HCT116 (cell line): ENCODE results near the gene NPHS1. TPM values are rescaled to one million over a fixed set of nuclear protein-coding genes. Genes with fewer than 3 reads are reported as not detected.

Source experiments
- ATAC-seq: fragments of 200-7000 bp; cut with Tn5 transposase; 2 replicates; pipeline ENCODE4 v1.9.1; 2020; ENCODE audit warnings: mild to moderate bottlenecking, moderate library complexity
- BruUV-seq: library from RNA; stranded (reverse); fragments of 400-500 nt; replicated peaks from 2 replicates; lab custom pipeline; 2021; lab: Mats Ljungman, UMichigan
- CTCF ChIA-PET: fragments of 300-600 bp; sonication (Branson Sonifier 250); formaldehyde crosslinking; loops from one replicate; lab custom pipeline; 2021; ENCODE audit warnings: antibody characterized with exemption; lab: Charles Lee
- POLR2A ChIA-PET: fragments of 300-600, 350-600 bp; sonication (Branson Sonifier 250); formaldehyde crosslinking; loops from one replicate; lab custom pipeline; 2021; ENCODE audit warnings: antibody characterized with exemption; lab: Charles Lee
- RAD21 ChIA-PET, 2 experiments: fragments of 300-600 bp; sonication (Branson Sonifier 250); formaldehyde crosslinking; loops; one replicate each; lab custom pipeline; 2023; ENCODE audit warnings: low total read pairs in 2 of 2; ENCODE audit not compliant: uncharacterized antibody in 2 of 2, unreplicated experiment in 2 of 2, low non-redundant PET in 1 of 2; lab: Charles Lee
- DNase-seq: peaks from one replicate; pipeline ENCODE4 v3.0.0-alpha.2; 2010; ENCODE audit warnings: low read depth, low spot score
- H2AFZ ChIP-seq: fragments of 200-600 bp; shearing (Covaris generic), sonication (generic); 2 replicates; pipeline ENCODE4 v1.6.1; 2017; ENCODE audit warnings: low read depth, mixed run types, mixed read lengths, antibody characterized with exemption, low read length; ENCODE audit not compliant: poor library complexity, severe bottlenecking
- H3K27ac ChIP-seq: 2 replicates; pipeline ENCODE4 v1.5.1; 2012; ENCODE audit warnings: low read depth, low read length
- H3K27me3 ChIP-seq: fragments of 200-600 bp; sonication (generic); 2 replicates; pipeline ENCODE4 v1.6.1; 2016; ENCODE audit warnings: mixed run types, low read length, mixed read lengths; ENCODE audit not compliant: insufficient read depth
- H3K36me3 ChIP-seq, 2 experiments: fragments of 200-500 bp in 1 of 2; fragments of 200-600 bp in 1 of 2; sonication (Bioruptor generic) in 1 of 2; sonication (generic) in 1 of 2; 2 replicates each; pipeline versions ENCODE4 v1.5.1 to v1.6.1; 2014 to 2016; ENCODE audit warnings: low read length in 2 of 2, inconsistent platforms in 1 of 2, mixed read lengths in 1 of 2, mixed run types in 1 of 2; ENCODE audit not compliant: insufficient read depth in 2 of 2, control insufficient read depth in 1 of 2
- H3K4me1 ChIP-seq, 2 experiments: fragments of 200-600 bp in 1 of 2; sonication (generic) in 1 of 2; 2 replicates each; pipeline versions ENCODE4 v1.5.1 to v1.6.1; 2012 to 2017; ENCODE audit warnings: low read length in 2 of 2, inconsistent platforms in 1 of 2, mild to moderate bottlenecking in 1 of 2, mixed read lengths in 1 of 2, mixed run types in 1 of 2, moderate library complexity in 1 of 2; ENCODE audit not compliant: insufficient read depth in 2 of 2, control insufficient read depth in 1 of 2
- H3K4me2 ChIP-seq: fragments of 200-600 bp; sonication (generic); 2 replicates; pipeline ENCODE4 v1.6.1; 2017; ENCODE audit warnings: mixed run types, low read length, mixed read lengths
- H3K4me3 ChIP-seq, 2 experiments: fragments of 200-600 bp in 1 of 2; sonication (generic) in 1 of 2; replicated peaks in 1 of 2; 2 replicates each; pipeline ENCODE4 v1.5.1; 2011 to 2016; ENCODE audit warnings: low read length in 2 of 2, control low read depth in 1 of 2, low read depth in 1 of 2, mild to moderate bottlenecking in 1 of 2, mixed read lengths in 1 of 2, mixed run types in 1 of 2
- H3K79me2 ChIP-seq: fragments of 200-600 bp; sonication (generic); 2 replicates; pipeline ENCODE4 v1.6.1; 2017; ENCODE audit warnings: mild to moderate bottlenecking, mixed run types, low read length, moderate library complexity, mixed read lengths; ENCODE audit not compliant: insufficient read depth
- H3K9ac ChIP-seq: fragments of 200-600 bp; sonication (generic); 2 replicates; pipeline ENCODE4 v1.6.1; 2016; ENCODE audit warnings: low read length, mixed read lengths
- H3K9me2 ChIP-seq: fragments of 200-600 bp; sonication (generic), shearing (Covaris generic); 2 replicates; pipeline ENCODE4 v1.6.1; 2017; ENCODE audit warnings: mixed run types, mild to moderate bottlenecking, moderate library complexity; ENCODE audit not compliant: insufficient read depth
- H3K9me3 ChIP-seq, 2 experiments: fragments of 200-500 bp in 1 of 2; fragments of 200-600 bp in 1 of 2; sonication (Bioruptor generic) in 1 of 2; sonication (generic) in 1 of 2; 2 replicates each; pipeline ENCODE4 v1.6.1; 2014 to 2017; ENCODE audit warnings: low read length in 2 of 2, mixed read lengths in 2 of 2, inconsistent platforms in 1 of 2, low read depth in 1 of 2, mild to moderate bottlenecking in 1 of 2, mixed run types in 1 of 2, moderate library complexity in 1 of 2; ENCODE audit not compliant: control insufficient read depth in 1 of 2, insufficient read depth in 1 of 2
- H4K20me1 ChIP-seq: fragments of 200-600 bp; sonication (generic), shearing (Covaris generic); 2 replicates; pipeline ENCODE4 v1.6.1; 2017; ENCODE audit warnings: mixed run types, mild to moderate bottlenecking, moderate library complexity; ENCODE audit not compliant: insufficient read depth
- EGR1 ChIP-seq: IDR thresholded peaks from 2 replicates; pipeline ENCODE4 v1.6.1; 2012; ENCODE audit warnings: low read depth
- ELF1 ChIP-seq: IDR thresholded peaks from 2 replicates; pipeline ENCODE4 v1.6.1; 2012; ENCODE audit warnings: low read depth, borderline replicate concordance
- EZH2phosphoT487 ChIP-seq: fragments of 200-600 bp; IDR thresholded peaks from 2 replicates; pipeline ENCODE4 v1.6.1; 2018; ENCODE audit warnings: antibody characterized with exemption, borderline replicate concordance
- JUND ChIP-seq: IDR thresholded peaks from 2 replicates; pipeline ENCODE4 v1.6.1; 2012
- MAX ChIP-seq: IDR thresholded peaks from 2 replicates; pipeline ENCODE4 v1.6.1; 2012
- POLR2AphosphoS5 ChIP-seq: IDR thresholded peaks from 2 replicates; pipeline ENCODE4 v1.6.1; 2011; ENCODE audit warnings: mild to moderate bottlenecking, low read depth, low read length, moderate library complexity
- RAD21 ChIP-seq: IDR thresholded peaks from 2 replicates; pipeline ENCODE4 v1.6.1; 2012; ENCODE audit warnings: low read depth, mild to moderate bottlenecking
- SIN3A ChIP-seq: IDR thresholded peaks from 2 replicates; pipeline ENCODE4 v1.6.1; 2012; ENCODE audit warnings: low read depth
- SRF ChIP-seq: IDR thresholded peaks from 2 replicates; pipeline ENCODE4 v1.6.1; 2012; ENCODE audit warnings: low read depth
- TCF7L2 ChIP-seq: IDR thresholded peaks from 2 replicates; pipeline ENCODE4 v1.7.0; 2011; ENCODE audit warnings: borderline replicate concordance, inconsistent platforms; ENCODE audit not compliant: insufficient read depth, insufficient read length; ENCODE audit errors: extremely low read depth
- YY1 ChIP-seq: IDR thresholded peaks from 2 replicates; pipeline ENCODE4 v1.6.1; 2011; ENCODE audit warnings: low read length, low read depth, moderate library complexity, mild to moderate bottlenecking; ENCODE audit not compliant: insufficient replicate concordance; ENCODE audit errors: extremely low read depth
- ZBTB33 ChIP-seq: IDR thresholded peaks from 2 replicates; pipeline ENCODE4 v1.6.1; 2011; ENCODE audit warnings: mild to moderate bottlenecking, low read length, moderate library complexity; ENCODE audit not compliant: insufficient replicate concordance; ENCODE audit errors: extremely low read depth
- ZFX ChIP-seq: fragments of 450-650 bp; IDR thresholded peaks from 2 replicates; pipeline ENCODE4 v1.6.1; 2017
- ZNF274 ChIP-seq: fragments of 200-500 bp; sonication (Bioruptor generic); IDR thresholded peaks from 2 replicates; pipeline ENCODE4 v1.6.1; 2014; ENCODE audit warnings: mild to moderate bottlenecking, low read depth, low read length, inconsistent platforms
- intact Hi-C: fragments of 100-400 bp; cut with micrococcal nuclease; formaldehyde crosslinking; loops from 2 replicates; pipeline ENCODE4 v1.10.0; 2022
- total RNA-seq: library from RNA; stranded (reverse); gene quantifications from one replicate; pipeline ENCODE4 v1.2.1, GENCODE V29; 2021; ENCODE audit not compliant: unreplicated experiment

Gene NPHS1
- total RNA-seq, 1 experiment from 2014 or later = 0.57 TPM

GRCh38 chr19:35871611-35872010 is 19.3 kb upstream of the NPHS1 start:
- BruUV-seq = no TSS peak
- no peaks in the 10 kb centered on the region for H3K9me3 ChIP-seq
- TF ChIP-seq EGR1 = no peak
- no peak for TF ChIP-seq YY1
- no peak for TF ChIP-seq SIN3A
- no peak for TF ChIP-seq ELF1
- no peak for TF ChIP-seq ZNF274
- no peak for TF ChIP-seq ZBTB33
- no peaks in the 10 kb centered on the region for H3K79me2 ChIP-seq
- no peaks in the 10 kb centered on the region for H3K9me2 ChIP-seq
- no peak for DNase-seq
- peaks cover 15 to 30% of the 10 kb centered on the region in 2 experiments; a peak in 3 of 4 replicates for H3K4me1 ChIP-seq
- intact Hi-C loops = no loop called here
- RAD21 ChIA-PET = no interaction called here
- no peak overlapping the region for H3K27ac ChIP-seq
- H3K4me3 ChIP-seq = no peak overlapping the region
- no peaks in the 10 kb centered on the region for H4K20me1 ChIP-seq
- no peaks in the 10 kb centered on the region for H3K27me3 ChIP-seq
- no peaks in the 10 kb centered on the region for H3K36me3 ChIP-seq
- no peak overlapping the region for H3K4me2 ChIP-seq
- no peak overlapping the region for H3K9ac ChIP-seq
- POLR2A ChIA-PET = no interaction called here
- H2AFZ ChIP-seq = no peak overlapping the region
- ATAC-seq = no peak
- CTCF ChIA-PET = no interaction called here

DNA sequence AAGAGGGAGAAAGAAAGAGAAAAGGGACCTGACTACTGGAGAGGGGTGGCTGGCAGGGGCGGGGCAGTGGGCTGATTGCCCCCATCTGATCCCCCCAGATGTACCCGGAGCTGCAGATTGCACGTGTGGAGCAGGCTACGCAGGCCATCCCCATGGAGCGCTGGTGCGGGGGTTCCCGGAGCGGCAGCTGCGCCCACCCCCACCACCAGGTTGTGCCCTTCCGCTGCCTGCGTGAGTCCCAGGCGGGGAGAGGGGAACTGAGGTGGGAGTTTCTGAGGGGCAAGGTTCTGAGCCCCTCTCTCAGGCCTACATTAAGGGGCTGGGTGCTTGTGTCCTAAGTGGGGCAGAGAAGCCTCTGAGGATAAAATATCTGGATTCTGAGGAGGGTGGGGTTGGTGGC is 18.5 kb upstream of the NPHS1 start:
- CTCF ChIA-PET = interaction anchor here (1.3 to 2.5 kb wide), 2 partner anchors 9 to 12 kb away, joined by 4 to 12 read pairs; no protein-coding TSS in a partner anchor
- H3K27me3 ChIP-seq = no peaks in the 10 kb centered on the region
- RAD21 ChIA-PET = no interaction called here

More for the DNA sequence above, 18.5 kb upstream of the NPHS1 start:
- ATAC-seq (no peak), DNase-seq (no peak)
- Histone ChIP-seq H3K4me2 (no peak overlapping the region), H4K20me1 (no peaks in the 10 kb centered on the region), H3K27ac (peak overlapping the region; percentile 10; the same call in 1 of the 2 replicates), H3K9ac (no peak overlapping the region), H3K4me1 (peaks cover 15 to 30% of the 10 kb centered on the region in 2 experiments; a peak in 3 of 4 replicates), H2AFZ (no peak overlapping the region), H3K9me3 (no peaks in the 10 kb centered on the region), H3K79me2 (no peaks in the 10 kb centered on the region), H3K9me2 (no peaks in the 10 kb centered on the region), H3K4me3 (no peak overlapping the region), H3K36me3 (no peaks in the 10 kb centered on the region)
- no TSS peak for BruUV-seq
- POLR2A ChIA-PET = interaction anchor here (0.6 to 1.6 kb wide), 3 partner anchors 21 to 123 kb away, joined by 3 to 9 read pairs (median 3); partner anchors contain the start of genes LIN37 and NFKBID
- TF ChIP-seq ZFX = no peak
- TF ChIP-seq TCF7L2 = no peak
- TF ChIP-seq EGR1 = no peak
- TF ChIP-seq POLR2AphosphoS5 = no peak
- TF ChIP-seq EZH2phosphoT487 = no peak
- TF ChIP-seq RAD21 = no peak
- TF ChIP-seq JUND = no peak
- no peak for TF ChIP-seq MAX
- no peak for TF ChIP-seq ELF1
- TF ChIP-seq SIN3A = no peak
- no peak for TF ChIP-seq SRF
- intact Hi-C loops = no loop called here
